Psoas muscle (tissue), 8 donors: Measurements from ENCODE around the gene SFSWAP. TPM values are rescaled to one million over a fixed set of nuclear protein-coding genes. Genes with fewer than 3 reads are reported as not detected.

Experiments
- ATAC-seq, 4 donors: fragments of 200-7000 bp; cut with Tn5 transposase; one replicate each; pipeline ENCODE4 v1.9.1; 2020; ENCODE audit warnings: moderate library complexity in 3 of 4, mild to moderate bottlenecking in 2 of 4
- DNase-seq, 2 donors: peaks; one replicate each; pipeline ENCODE4 v3.0.0-alpha.2; 2020
- H3K27ac ChIP-seq: fragments of 200-600 bp; one replicate; pipeline ENCODE4 v1.8.0; 2022
- H3K27me3 ChIP-seq, 3 donors: fragments of 200-600 bp in 1 of 3; one replicate each; pipeline versions ENCODE4 v1.6.1 to v1.8.0; 2013 to 2022; ENCODE audit warnings: low read length in 2 of 3, mild to moderate bottlenecking in 2 of 3, moderate library complexity in 1 of 3; ENCODE audit not compliant: insufficient read depth in 3 of 3
- H3K36me3 ChIP-seq, 2 donors: fragments of 200-600 bp in 1 of 2; one replicate each; pipeline versions ENCODE4 v1.6.1 to v1.8.0; 2013 to 2022; ENCODE audit warnings: low read depth in 1 of 2, mild to moderate bottlenecking in 1 of 2, moderate library complexity in 1 of 2; ENCODE audit not compliant: insufficient read depth in 1 of 2
- H3K4me1 ChIP-seq: fragments of 200-600 bp; one replicate; pipeline ENCODE4 v1.8.0; 2022
- H3K4me3 ChIP-seq: fragments of 200-600 bp; one replicate; pipeline ENCODE4 v1.8.0; 2022; ENCODE audit warnings: mild to moderate bottlenecking
- H3K9me3 ChIP-seq: fragments of 200-600 bp; one replicate; pipeline ENCODE4 v1.8.0; 2022
- CTCF ChIP-seq: fragments of 200-600 bp; IDR thresholded peaks from one replicate; pipeline ENCODE4 v1.8.0; 2022; ENCODE audit warnings: antibody characterized with exemption
- WGBS, 3 donors: extraction: QIAGEN DNeasy Blood & Tissue Kit; methylation state at CpG; one replicate each; pipeline versions ENCODE4 v1.1.6 to v1.1.7; 2013; 5-methylcytosine and 5-hydroxymethylcytosine counted together
- intact Hi-C, 2 donors: fragments of 100-400 bp; cut with DNase I; formaldehyde crosslinking; loops; one replicate each; pipeline versions ENCODE4 v1.11.0 to v1.14.2; 2022
- polyA plus RNA-seq, 3 donors: library from polyadenylated mRNA; stranded (reverse); fragments of 200-250 nt; gene quantifications; one replicate each; pipeline ENCODE4 v1.2.3, GENCODE V29; 2013
- total RNA-seq, 4 donors: library from RNA; stranded (reverse); fragmentation: NEBNext Ultra II Directional in 2 of 4; extraction: Animal tissue kit (Norgen Biotek cat#: 25700) in 2 of 4; gene quantifications; one replicate each; pipeline versions ENCODE4 v1.2.1 to v1.2.4, GENCODE V29; 2021 to 2023
- donor health status: healthy with polysubstance abuse.
- donor health status: DM: no; HTN: no; CAD: no; lungs with moderate emphysema.
- donor health status: Bipolar disorder and iron deficiency.
- donor health status: healthy.
- donor health status: DM: yes; HTN: yes; CAD: no.
- donor health status: DM: no; HTN: no; CAD: no.
- donor health status: DM: no; HTN: no; CAD: no.
- donor health status: DM: yes; HTN: yes; CAD: no.

SFSWAP gene
- total and polyA plus RNA-seq, 7 donors = 19.4 to 34.3 (median 23.5) TPM

GRCh38 chr12:131761638-131762037, 50.7 kb downstream of the SFSWAP start:
- Histone ChIP-seq H3K27me3 (no peaks in the 10 kb centered on the region), H3K4me3 (no peak overlapping the region), H3K4me1 (no peaks in the 10 kb centered on the region), H3K27ac (no peak overlapping the region), H3K9me3 (no peaks in the 10 kb centered on the region), H3K36me3 (peaks cover 0 to 99% of the 10 kb centered on the region in 2 donors)
- WGBS, 3 donors = 94 to 98% (median 97%) methylated on average over 5 of the region's 5 CpGs
- TF ChIP-seq CTCF = no peak
- ATAC-seq = no peak
- intact Hi-C loops = no loop called here
- no peak for DNase-seq

- Histone ChIP-seq H3K27me3 (no peaks in the 10 kb centered on the region), H3K4me3 (no peak overlapping the region), H3K9me3 (no peaks in the 10 kb centered on the region), H3K36me3 (peaks cover 3 to 99% of the 10 kb centered on the region in 2 donors), H3K27ac (no peak overlapping the region), H3K4me1 (no peaks in the 10 kb centered on the region)
- no peak for TF ChIP-seq CTCF
- ATAC-seq = peak; percentile 23 to 55 (median 32)
- WGBS, 3 donors = 62 to 87% (median 69%) methylated on average over 9 of the region's 9 CpGs
- intact Hi-C loops = no loop called here
- DNase-seq = no peak
Measured at GRCh38 chr12:131764738-131765137, 53.8 kb downstream of the SFSWAP start.

GRCh38 chr12:131765961-131766360, 55.1 kb downstream of the SFSWAP start:
- Histone ChIP-seq H3K9me3 (no peaks in the 10 kb centered on the region), H3K4me1 (no peaks in the 10 kb centered on the region), H3K27me3 (no peaks in the 10 kb centered on the region), H3K36me3 (peaks cover 7 to 99% of the 10 kb centered on the region in 2 donors), H3K27ac (no peak overlapping the region), H3K4me3 (no peak overlapping the region)
- DNase-seq (no peak), ATAC-seq (no peak)
- 87 to 95% (median 89%) methylated on average over 10 of the region's 10 CpGs for WGBS, 3 donors
- intact Hi-C loops = no loop called here
- no peak for TF ChIP-seq CTCF

GRCh38 chr12:131766382-131767107, 55.7 kb downstream of the SFSWAP start:
- Histone ChIP-seq H3K27ac (no peak overlapping the region), H3K4me3 (no peak overlapping the region), H3K4me1 (no peaks in the 10 kb centered on the region), H3K27me3 (no peaks in the 10 kb centered on the region), H3K36me3 (peaks cover 7 to 99% of the 10 kb centered on the region in 2 donors), H3K9me3 (no peaks in the 10 kb centered on the region)
- 88 to 92% (median 92%) methylated on average over 13 to 15 of the region's 17 CpGs for WGBS, 3 donors
- intact Hi-C loops = no loop called here
- DNase-seq (no peak), ATAC-seq (no peak)
- no peak for TF ChIP-seq CTCF

GRCh38 chr12:131770120-131770519, 59.2 kb downstream of the SFSWAP start:
- no peak for DNase-seq
- Histone ChIP-seq H3K9me3 (no peaks in the 10 kb centered on the region), H3K27ac (no peak overlapping the region), H3K4me1 (no peaks in the 10 kb centered on the region), H3K27me3 (no peaks in the 10 kb centered on the region), H3K4me3 (no peak overlapping the region), H3K36me3 (peaks cover 7 to 98% of the 10 kb centered on the region in 2 donors)
- 73 to 92% (median 91%) methylated on average over 12 of the region's 12 CpGs for WGBS, 3 donors
- intact Hi-C loops = no loop called here
- no peak for TF ChIP-seq CTCF
- peak in 3 of 4 donors; percentile 37 to 65 (median 50) for ATAC-seq
